DMS79 treated with DMSO at 0.1 percent for 48 hours (cell line): ENCODE data around the gene ORAI2.
"Not testable (repeated sequence)": the region's sequence is repeated elsewhere in the genome, so short reads cannot be mapped to it uniquely, and the experiment has no call there.

Experiments
- DNase-seq: peaks from one replicate; lab custom pipeline; 2025; lab: John Stamatoyannopoulos, UW

Gene ORAI2

DNA sequence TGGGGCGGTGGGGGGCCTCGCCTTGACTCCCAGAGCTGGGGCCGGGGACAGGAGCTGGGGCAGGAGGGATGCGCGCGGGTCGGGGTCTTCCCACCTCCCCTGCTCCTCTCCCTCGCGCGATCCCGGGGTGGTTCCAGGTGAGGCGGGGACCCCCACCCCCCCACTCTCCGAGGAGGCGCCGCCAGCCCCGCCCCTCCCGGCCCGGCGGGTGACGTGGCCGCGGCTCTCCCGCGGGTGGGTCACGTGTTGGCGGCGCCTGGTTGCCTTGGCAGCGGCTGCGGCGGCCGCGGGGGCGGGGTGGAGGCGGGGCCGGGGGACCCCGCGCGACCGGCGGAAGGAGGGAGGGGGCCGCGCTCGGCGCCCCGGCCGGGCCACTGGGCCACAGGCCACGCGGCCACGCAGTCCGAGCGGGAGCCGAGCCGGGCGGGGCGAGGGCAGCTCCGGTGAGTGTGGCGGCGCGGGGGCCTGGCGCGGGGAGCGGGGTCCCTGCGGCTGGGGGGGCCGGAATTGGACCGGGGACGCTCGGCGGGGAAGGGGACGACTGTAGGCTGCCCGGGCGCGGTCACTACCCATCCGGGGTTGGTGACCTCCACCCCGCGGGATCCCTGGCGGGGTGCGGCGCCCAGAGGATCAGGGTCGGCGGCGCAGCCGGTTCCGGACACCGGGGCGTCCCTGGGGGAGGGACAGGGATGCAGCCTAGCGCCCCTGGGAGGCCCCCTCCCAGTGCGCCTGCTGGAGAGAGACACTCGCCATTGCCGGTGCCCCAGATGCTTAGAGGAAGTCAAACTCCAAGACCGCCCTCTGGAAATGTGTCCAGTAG is at the start of gene ORAI2:
Gene ORAI2, plus strand, starts transcription at position 357 of the 820 bp plus-strand sequence. CDS start 5,382 bp downstream, outside the sequence.
- peak; percentile 42 for DNase-seq

DNA sequence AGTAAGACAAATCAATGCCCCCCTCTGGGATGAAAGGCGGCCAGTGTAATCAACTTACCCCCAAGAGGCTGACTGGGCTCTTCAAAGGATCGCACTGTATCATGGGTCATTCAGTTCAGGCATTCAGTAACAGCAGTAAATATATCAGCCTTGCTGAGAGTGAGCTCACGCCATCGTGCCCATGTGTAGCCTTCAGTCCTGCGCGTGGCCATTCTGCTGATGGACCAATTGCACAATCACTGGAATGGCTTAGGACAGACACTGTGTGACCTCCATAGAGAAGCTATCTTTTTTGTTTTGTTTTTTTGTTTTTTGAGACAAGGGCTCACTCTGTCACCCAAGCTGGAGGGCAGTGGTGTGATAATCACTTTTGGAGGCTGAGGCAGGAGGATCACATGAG is 46.3 kb upstream of the ORAI2 start:
- no peak for DNase-seq

DNA sequence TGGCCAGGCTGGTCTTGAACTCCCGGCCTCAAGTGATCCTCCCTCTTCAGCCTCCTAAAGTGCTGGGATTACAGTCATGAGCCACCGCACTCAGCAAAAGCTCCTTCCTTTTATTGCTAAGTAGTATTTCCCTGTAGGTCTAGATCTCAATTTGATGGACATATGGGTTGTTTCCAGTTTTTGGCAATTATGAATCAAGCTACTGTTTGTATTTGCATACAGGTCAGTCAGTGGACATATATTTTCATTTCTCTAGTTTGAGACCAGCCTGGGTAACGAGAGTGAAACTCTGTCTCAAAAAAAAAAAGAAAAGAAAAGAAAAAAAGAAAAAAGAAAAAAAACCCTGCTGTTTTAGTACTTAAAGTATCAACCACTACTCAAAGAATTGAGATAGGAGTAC is 43.6 kb upstream of the ORAI2 start:
- DNase-seq: no peak

DNA sequence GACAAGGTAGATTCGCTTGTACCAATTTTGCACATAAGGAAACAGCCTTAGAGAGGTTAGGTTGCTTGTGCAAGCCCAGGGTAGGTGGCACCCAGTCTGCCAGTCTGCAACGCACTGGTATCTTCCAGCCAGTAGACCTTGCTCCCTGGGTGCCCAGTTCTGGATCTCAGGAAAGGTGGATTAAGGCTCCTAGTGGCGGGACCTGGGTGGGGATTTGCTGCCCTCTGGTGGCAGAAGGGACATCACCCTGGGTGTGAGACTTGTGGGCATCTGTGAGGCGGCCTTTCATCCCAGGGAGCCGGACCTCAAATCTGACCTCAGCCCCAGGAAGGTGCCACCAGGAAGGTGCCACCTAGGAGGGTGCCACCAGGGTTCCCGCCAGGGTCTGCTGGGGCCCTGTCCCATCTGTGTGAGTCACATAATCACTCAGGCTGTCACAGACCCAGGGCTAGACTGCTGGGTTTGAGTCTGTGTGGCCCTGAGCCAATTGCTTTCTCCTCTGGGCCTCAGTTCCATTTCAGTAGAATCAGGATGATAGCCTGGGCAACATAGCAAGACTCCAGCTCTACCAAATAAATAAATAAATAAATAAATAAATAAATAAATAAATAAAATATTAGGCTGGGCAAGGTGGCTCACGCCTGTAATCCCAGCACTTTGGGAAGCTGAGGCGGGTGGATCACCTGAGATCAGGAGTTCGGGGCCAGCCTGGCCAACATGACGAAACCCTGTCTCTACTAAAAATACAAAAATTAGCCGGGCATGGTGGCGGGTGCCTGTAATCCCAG is 42.5 kb upstream of the ORAI2 start:
- peak; percentile 34 for DNase-seq

DNA sequence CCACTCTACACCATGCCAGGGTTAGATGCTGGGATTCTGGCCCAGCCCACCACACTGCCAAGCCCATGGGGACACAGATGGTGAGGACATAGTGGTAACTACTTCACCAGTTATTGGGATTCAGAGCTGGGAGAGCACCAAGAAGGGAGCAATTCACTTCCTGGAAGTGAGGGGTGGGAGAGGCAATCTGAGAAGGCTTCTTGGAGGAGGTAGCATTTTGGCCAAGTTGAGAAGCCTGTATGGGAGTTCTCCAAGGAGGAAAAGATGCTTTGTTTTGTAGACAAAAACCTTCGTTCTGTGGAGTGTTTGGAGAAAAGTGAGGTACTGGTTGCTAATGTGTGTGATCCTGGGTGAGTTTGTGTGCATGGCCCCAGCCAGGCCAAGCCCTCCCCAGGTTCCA is 41.0 kb upstream of the ORAI2 start:
- DNase-seq: no peak

DNA sequence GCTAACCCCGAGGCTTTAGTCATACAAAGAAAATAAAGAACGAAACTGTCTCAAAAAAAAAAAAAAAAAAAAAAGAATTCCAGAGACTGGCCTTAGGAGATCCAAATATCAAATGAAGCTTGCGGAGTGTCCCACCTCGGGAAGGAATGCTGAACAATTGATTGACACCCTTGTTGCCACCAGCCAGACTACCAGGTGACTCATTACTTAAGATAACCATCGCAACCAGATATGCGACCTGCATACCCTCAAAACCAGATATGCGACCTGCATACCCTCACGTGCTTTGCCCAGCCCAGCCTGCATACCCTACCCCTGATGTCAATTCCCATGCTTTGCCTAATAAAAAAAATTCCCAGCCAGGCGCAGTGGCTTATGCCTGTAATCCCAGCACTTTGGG is 39.9 kb upstream of the ORAI2 start:
- DNase-seq: no peak

DNA sequence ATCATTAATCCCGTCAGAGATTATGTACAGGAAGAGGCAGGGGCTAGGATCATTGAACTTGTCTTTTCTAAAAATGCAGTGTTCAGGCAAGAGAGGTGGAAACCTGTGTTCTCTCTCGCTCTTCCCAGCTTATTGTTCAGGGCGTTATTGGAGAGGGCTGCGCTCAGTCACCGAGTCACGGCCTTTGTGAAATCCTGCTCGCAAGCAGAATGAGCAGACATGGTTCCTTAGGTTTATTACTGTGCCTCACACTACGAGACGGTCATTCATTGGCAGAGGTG is 37.8 kb upstream of the ORAI2 start:
- no peak for DNase-seq

DNA sequence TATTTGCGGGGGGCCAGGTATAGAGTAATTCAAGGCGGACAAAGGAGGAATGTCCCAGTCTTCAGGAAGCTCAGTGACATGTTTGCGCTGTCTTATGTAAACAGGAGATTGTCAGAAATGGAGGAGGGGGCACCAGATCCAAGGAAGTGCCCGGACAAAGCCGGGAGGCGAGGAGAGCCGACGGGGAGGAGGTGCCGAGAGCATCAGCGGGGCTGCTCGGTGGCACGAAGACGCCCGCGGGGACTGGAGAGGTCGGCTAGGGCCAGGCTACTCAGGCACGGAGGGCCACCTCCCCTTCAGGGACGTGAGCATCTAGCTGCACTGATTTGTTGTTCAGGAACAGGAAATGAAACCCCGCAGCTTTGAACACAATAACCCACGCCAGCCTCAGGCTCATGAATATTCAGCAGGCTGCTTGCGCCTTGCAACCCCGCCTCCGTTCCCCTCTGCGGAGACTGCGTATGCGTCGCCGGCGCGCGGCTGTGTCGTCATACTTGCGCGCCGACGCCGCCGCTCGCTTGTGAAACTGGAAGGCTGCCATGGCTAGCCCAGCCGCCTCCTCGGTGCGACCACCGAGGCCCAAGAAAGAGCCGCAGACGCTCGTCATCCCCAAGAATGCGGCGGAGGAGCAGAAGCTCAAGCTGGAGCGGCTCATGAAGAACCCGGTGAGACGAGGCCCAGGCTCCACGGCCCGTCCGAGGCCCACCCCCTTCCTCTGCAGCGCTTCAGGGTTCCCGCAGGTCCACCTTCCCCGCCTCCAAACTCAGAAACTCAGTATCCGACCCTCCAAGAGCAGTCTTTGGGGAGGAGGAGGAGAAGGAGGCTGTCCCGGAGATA is 37.3 kb upstream of the ORAI2 start, which contains the start of gene PRKRIP1:
Gene PRKRIP1, plus strand, starts transcription at position 491 of the 837 bp plus-strand sequence. Its CDS starts 49 bp downstream, at position 540.
- DNase-seq: peak; percentile 89

DNA sequence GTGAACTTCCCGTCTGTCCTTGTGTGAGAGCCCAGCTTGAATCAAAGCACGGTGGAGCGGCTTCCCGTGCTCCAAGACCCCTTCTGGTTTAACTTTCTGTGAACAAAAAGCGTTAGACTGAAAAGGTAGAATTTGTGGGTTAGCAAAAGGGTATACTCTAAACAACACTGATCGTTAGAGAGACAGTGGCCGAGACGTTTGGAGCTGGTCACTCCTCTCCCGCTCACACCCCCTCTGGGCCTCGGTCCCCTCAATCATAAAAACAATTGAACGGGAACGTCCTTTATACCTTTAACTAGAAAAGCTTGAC is 36.7 kb upstream of the ORAI2 start:
- no peak for DNase-seq

DNA sequence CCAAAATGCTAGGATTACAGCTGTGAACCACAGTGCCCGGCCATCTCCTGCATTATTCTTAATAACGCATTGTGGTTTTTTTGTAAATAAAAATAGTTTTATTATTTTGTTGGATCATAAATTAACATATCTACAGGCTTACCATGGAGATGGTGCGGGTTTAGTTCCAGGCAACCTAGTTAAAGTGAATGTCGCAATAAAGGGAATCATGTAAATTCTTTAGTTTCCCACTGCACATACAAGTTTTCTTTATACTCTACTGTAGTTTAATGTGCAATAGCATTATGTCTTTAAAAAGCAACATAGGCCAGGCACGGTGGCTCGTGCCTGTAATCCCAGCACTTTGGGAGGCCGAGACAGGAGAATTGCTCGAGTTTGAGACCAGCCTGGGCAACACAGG is 34.8 kb upstream of the ORAI2 start:
- DNase-seq: no peak

DNA sequence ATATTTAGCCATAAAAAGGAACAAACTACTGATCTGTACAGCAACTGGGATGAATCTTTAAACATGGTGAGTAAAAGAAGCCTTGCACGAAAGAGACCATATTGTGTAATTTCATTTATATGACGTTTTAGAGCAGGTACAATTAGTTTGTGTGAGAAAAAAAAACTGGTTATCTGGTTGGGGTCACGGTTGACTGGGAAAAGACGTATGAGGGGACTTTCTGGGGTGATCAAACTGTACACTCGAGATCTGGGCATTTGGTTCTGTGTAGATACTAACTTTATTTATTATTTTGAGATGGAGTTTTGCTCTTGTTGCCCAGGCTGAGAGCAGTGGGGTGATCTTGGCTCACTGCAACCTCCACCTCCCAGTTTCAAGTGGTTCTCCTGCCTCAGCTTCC is 33.0 kb upstream of the ORAI2 start:
- DNase-seq: no peak

DNA sequence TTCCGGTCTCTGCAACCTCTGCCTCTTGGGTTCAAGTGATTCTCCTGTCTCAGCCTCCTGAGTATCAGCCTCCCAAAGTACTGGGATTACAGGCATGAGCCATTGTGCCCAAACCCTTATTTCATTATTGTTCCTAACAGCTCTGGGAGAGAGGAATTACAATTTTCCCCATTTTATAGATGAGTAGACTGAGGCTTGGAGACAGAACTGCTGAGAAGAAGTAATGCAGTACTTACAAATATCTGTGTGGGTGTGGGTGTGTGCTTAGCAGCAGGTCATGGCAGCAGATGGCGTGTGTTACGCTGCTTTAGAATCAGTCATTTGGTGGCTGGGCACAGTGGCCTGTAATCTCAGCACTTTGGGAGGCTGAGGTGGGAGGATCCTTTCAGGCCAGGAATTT is 29.8 kb upstream of the ORAI2 start:
- no peak for DNase-seq

DNA sequence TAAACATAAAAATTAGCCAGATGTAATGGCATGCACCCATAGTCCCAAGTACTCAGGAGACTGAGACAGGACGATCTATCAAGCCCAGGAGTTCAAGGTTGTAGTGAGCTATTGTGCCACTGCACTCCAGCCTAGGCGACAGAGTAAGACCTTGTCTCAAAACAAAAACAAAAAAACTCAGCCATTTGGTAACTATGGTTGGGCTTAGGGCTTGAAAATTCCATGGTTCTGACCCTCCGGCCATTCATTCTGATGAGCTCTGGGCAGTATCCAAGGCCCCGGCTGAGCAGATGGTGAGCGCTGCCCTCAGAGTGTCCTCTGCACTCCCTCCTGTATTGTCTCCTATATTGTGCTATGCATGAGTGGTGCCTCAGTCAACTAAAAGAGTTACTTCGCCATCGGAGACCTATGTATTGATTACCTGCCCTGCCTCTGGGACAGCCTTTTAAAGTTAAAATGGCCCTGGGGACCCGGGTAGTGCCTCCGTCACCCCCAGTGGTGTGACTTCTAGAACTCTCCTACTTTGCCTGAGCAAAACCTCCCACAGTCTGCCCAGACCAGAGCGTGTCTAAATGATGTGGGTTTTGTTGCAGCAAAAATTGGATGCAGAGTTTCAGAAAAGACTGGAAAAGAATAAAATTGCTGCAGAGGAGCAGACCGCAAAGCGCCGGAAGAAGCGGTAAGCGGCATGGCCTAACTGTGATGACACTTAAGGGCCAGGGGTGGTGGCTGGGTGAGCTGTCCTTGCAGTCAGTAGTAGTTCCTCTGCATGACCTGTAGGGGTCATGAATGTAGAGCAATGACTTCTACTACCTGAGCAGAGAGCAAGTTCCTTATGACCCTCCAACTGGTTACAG is 29.1 kb upstream of the ORAI2 start:
- peak; percentile 11 for DNase-seq

DNA sequence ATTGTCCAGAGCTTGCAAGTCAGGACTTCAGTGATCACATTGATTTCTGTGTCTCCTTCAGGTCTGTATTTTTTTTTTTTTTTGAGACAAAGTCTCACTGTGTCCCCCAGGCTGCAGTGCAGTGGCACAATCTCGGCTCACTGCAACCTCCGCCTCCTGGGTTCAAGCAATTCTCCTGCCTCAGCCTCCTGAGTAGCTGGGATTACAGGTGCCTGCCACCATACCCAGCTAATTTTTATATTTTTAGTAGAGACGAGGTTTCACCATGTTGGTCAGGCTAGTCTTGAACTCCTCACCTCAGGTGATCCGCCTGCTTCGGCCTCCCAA is 28.6 kb upstream of the ORAI2 start:
- not testable (repeated sequence) for DNase-seq

DNA sequence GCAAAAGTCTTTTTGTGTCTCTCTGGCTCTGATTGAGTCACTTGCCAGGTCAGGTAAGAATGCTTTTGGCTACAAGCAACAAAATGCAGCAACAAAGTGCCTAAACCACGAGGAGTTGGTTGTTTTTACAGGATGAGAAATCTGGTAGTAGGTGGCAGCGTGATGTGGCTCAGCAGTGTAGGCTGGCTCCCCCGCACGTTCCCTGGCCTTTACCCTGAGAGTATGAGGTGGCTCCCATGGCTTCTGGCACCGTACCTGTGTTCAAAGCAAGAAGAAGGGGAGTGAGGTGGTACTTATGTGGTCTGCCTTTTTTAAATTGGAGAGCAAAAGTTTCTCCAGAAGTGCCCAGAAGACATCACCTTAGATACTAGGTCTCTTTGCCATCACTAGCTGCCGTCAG is 25.5 kb upstream of the ORAI2 start:
- no peak for DNase-seq

DNA sequence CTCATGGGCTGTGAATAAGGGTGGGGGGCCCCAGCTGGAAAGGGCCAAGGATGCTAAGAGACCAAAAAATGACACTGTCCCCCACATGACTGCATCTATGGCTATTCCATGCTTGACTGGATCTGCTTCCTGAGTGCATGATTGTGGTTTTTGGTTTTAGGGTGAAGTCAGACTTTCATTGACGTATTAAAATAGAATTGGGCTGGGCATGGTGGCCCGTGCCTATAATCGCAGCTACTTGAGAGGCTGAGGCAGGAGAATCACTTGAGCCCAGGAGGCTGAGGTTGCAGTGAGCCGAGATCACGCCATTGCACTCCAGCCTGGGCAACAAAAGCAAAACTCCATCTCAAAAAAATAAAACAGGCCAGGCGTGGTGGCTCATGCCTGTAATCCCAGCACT is 24.8 kb upstream of the ORAI2 start:
- DNase-seq: not testable (repeated sequence)

DNA sequence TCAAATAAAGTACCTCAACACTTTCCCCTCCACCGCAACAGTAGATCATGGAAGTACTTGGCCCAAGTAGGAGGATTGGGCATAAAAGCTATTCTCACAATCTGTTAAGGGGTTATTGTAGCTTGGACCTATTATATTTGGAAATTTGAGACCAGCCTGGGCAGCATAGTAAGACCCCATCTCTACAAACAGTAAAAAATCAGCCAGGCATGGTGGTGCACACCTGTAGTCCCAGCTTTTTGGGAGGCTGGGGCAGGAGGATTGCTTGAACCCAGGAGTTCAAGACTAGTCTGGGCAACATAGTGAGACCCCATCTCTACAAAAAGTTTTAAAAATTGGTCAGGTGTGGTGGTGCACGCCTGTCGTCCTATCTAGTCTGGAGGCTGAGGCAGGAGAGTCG is 24.0 kb upstream of the ORAI2 start:
- DNase-seq: no peak

DNA sequence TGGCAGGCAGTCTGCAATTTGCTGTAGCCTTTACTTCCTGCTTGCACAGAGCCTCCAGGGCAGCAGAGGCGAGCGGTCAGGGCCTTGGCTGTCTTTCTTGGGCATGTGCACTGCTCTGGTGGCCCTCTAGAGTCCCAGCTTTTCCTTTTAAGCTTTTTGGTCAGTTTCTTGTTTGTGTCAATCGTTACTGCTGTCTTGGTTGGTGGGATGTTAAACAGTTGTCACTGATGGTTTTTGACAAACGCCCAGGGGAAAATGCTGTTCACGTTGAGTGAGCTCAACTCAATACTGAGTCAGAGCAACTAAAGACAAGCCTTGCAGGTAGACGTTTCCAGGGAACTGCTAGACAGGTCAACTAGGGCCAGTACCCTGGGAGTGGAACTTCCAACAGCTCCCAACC is 23.3 kb upstream of the ORAI2 start:
- DNase-seq: no peak

DNA sequence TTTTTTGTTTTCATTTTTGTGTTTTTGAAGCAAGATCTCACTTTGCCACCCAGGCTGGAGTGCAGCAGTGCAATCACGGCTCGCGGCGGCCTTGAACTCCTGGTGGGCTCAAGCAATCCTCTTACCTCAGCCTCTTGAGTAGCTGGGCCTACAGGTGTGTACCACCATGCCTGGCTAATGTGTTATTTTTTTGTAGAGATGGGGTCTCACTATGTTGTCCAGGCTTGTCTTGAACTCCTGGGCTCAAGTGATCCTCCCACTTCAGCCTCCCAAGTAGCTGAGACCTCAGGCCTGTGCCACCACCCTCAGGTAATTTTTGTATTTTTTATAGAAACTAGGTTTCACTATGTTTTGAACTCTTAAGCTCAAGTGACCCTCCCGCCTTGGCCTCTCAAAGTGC is 22.5 kb upstream of the ORAI2 start:
- no peak for DNase-seq

DNA sequence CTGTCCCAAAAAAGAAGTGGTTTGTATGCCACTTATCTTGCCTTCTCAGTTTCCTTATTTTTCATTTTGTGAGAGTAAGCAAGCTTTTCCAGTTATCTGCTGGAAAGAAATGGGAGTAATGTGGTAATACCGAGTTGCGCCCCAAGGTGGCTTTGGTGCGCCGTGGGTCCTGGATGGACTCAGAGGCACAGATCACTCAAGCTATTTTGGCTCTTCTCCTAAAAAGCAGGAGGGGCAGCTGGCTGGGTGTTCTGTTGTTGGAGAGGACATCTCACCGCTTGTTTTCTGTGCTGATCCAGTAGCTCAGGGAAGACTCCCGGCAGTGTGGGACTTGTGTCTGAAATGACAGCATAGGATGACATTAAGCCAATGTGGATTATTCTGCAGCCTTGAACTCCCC is 20.8 kb upstream of the ORAI2 start:
- no peak for DNase-seq

DNA sequence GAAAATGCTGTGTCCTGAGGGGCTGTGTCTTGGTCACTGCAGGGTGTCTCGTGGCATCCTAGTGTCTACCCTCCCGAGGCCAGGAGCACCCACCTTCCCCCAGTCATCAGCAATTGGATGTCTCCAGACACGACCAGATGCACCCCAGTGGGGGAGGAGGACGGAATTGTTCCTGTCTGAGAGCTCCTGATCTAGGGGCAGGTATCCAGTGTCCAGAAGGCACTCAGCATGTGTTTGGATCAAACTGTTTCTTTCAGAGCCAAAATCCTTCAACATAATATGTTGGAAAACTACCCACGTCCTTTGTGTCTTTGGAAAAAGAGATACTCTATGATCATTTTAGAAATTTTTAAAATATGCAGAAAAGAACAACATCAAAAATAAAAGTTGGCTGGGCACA is 20.3 kb upstream of the ORAI2 start:
- no peak for DNase-seq

DNA sequence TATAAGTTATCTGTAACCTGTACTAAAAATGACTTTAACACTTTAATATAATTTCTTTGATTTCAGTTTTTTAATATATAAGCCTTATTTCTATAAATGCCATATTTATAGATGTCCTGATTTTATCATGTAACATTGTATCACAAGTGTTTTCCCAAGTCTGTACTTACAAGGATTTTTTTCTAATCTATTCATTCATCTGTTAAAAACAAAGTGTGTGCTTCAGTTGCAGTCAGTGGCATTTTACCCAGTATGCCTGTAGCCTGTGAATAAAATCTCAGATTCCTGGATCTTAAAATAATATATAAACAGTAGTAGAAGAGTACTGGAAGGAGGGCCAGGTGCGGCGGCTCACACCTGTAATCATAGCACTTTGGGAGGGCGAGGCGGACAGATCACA is 19.8 kb upstream of the ORAI2 start:
- DNase-seq: no peak
